Germinal center (tissue), 1 donor: ENCODE results near the gene OR5K4.
"Not testable (repeated sequence)": the region's sequence is repeated elsewhere in the genome, so short reads cannot be mapped to it uniquely, and the experiment has no call there.

Experiments used
- DNase-seq: peaks from one replicate; pipeline ENCODE4 v3.0.0; 2012; ENCODE audit warnings: mixed read lengths, low spot score

Gene OR5K4

DNA sequence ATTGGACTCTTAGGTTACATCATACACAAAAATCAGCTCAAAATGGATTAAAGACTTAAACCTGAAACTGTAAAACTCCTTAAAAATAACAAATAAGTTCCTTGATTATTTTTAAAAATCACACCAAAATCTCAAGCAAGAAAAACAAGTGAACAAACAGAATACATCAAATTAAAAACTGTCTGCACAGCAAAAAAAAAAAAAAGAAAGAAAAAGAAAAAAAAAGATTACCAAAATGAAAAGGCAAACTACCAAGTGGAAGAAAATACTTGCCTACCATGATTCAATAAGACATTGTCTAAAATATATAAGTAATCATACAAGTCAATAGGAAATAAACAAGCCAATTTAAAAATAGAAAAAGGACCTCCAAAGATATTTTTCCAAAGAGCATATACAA lies 17.5 kb downstream of the OR5K4 start:
- no peak for DNase-seq

GRCh38 chr3:98371853-98372252 lies 18.2 kb downstream of the OR5K4 start:
- DNase-seq = no peak

DNA sequence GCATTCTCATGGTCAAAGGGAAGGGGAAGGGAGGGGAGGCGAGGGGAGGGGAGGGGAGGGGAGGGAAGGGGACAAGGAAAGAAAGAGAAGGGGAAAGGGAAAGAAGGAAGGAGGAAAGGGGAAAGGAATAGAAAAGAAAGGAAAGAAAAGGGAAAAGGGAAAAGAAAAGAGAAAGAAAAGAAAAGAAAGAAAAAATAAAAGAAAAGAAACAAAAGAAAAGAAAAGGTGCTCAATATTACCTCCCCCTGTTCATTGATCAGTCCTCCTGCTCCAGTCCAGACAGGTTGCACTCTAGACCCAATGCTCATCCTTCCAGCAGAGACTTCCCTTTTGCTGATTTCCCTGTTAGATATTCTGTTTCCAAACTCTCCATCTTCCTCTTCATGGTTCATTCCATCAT lies 18.8 kb downstream of the OR5K4 start:
- DNase-seq = no peak

DNA sequence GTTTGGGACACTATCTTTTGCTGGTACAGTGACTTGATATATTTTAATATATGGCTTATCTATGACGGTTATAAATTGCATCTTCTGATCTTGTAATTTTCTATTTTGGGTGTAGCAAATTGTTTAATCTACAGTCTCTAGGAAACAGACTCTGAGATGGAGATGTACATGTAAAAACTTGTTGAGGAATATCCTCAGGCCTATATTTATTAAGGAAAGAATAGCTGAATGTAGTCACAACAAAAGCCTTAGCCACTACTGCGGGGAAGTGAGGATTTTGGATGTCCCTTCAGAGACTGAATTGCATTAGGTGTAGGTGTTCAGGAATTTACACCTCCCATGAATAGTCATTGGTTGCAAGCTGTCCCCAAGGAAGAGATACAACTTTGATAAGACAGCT lies 23.0 kb downstream of the OR5K4 start:
- no peak for DNase-seq

DNA sequence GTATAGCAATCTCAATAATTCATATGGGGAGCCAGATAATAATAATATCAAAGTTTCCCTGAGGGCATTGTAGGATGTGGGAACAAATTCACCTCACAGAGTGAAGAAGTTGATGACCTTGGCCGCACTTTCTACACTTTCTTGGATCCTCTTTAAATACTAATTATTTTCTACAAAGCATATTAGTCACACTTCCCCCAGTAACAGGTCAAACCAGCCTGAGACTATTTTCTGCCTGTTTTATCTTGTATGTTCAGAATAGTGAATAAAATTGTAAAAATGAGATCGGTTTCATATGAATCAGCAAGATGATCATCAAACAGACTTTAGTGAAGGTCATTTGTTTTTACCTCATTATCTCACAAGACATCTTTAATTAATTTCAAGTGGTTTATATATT lies 34.5 kb downstream of the OR5K4 start:
- no peak for DNase-seq

DNA sequence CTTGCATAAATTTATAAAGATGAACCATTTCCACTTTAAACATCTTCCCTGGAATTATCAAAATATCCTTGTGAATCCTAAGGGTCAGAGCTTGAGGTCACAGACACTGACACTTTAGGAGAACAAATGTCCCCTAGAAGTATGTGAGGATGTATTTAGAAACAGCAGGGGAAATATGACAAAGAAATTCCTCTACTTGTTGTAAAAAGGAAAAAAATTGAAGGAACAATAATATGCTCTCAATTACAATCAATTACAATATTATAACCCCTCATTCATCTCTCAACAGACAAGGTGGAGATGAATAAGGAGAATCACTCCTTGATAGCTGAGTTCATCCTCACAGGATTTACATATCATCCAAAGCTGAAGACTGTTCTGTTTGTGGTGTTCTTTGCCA lies 36.7 kb downstream of the OR5K4 start, which contains the start of gene OR5K3:
Gene OR5K3, plus strand, starts transcription at position 301 of the 400 bp plus-strand sequence. Its CDS starts 0 bp downstream, at position 301.
- no peak for DNase-seq

- DNase-seq = no peak
Observed at GRCh38 chr3:98395101-98395500, 41.4 kb downstream of the OR5K4 start.

- not testable (repeated sequence) for DNase-seq
Observed at GRCh38 chr3:98396482-98396881, 42.8 kb downstream of the OR5K4 start.

- no peak for DNase-seq
Observed at GRCh38 chr3:98398513-98398912, 44.9 kb downstream of the OR5K4 start.

DNA sequence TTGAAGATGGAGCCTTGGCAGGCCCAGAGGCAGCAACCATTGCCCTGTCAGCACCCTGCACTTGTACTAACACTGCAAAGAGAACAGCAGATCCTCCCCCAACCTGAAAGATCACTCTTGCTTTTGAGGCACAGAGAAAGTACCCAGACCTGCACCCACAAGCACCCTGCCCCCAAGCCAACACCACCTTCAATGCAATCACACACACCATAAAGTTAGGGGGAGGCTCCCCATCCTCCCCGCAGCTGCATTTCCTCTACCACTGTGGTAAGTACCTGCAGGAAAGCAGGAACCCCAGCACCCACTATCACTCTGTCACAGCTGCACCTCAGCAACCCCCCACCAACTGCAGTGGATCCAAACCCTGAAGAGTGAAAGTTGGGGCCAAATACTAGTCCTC lies 48.9 kb downstream of the OR5K4 start:
- no peak for DNase-seq

- no peak for DNase-seq
Observed at GRCh38 chr3:98404010-98404409, 50.4 kb downstream of the OR5K4 start.
